HFFc6 (cell line): ENCODE measurements around the gene CDK5RAP1. TPM values are rescaled to one million over a fixed set of nuclear protein-coding genes. Genes with fewer than 3 reads are reported as not detected.

Source experiments
- DNase-seq: peaks from one replicate; pipeline ENCODE4 v3.0.0-alpha.2; 2018
- H3K27ac Mint-ChIP-seq: 2 replicates; pipeline ENCODE4 v1.8.0; 2020; ENCODE audit warnings: mild to moderate bottlenecking, mixed read lengths
- H3K27me3 Mint-ChIP-seq: 2 replicates; pipeline ENCODE4 v1.8.0; 2021; ENCODE audit warnings: mild to moderate bottlenecking, moderate library complexity, mixed read lengths; ENCODE audit not compliant: insufficient read depth
- H3K36me3 Mint-ChIP-seq: 2 replicates; pipeline ENCODE4 v1.8.0; 2021; ENCODE audit warnings: low read depth, mixed read lengths
- H3K4me1 Mint-ChIP-seq: 2 replicates; pipeline ENCODE4 v1.8.0; 2020; ENCODE audit warnings: low read depth, mixed read lengths
- H3K4me3 Mint-ChIP-seq: 2 replicates; pipeline ENCODE4 v1.8.0; 2020; ENCODE audit warnings: mild to moderate bottlenecking, moderate library complexity, mixed read lengths
- H3K9me3 Mint-ChIP-seq: 2 replicates; pipeline ENCODE4 v1.8.0; 2020; ENCODE audit warnings: mild to moderate bottlenecking, mixed read lengths
- CTCF ChIP-seq: fragments of 200-600 bp; sonication (generic); IDR thresholded peaks from 2 replicates; pipeline ENCODE4 v1.5.0; 2021; ENCODE audit warnings: antibody characterized with exemption, mild to moderate bottlenecking
- long read RNA-seq: library from polyadenylated mRNA; unstranded; transcript quantifications from one replicate; pipeline ENCODE4 v2.0.0, GENCODE V29; 2019
- total RNA-seq, 6 experiments: library from RNA; stranded (reverse); fragmentation: NEBNext Ultra II Directional; extraction: Animal tissue kit (Norgen Biotek cat#: 25700); gene quantifications; 2 replicates in 1 of 6; 3 replicates in 5 of 6; pipeline ENCODE4 v1.2.3, GENCODE V29; 2021

Gene CDK5RAP1, protein sequence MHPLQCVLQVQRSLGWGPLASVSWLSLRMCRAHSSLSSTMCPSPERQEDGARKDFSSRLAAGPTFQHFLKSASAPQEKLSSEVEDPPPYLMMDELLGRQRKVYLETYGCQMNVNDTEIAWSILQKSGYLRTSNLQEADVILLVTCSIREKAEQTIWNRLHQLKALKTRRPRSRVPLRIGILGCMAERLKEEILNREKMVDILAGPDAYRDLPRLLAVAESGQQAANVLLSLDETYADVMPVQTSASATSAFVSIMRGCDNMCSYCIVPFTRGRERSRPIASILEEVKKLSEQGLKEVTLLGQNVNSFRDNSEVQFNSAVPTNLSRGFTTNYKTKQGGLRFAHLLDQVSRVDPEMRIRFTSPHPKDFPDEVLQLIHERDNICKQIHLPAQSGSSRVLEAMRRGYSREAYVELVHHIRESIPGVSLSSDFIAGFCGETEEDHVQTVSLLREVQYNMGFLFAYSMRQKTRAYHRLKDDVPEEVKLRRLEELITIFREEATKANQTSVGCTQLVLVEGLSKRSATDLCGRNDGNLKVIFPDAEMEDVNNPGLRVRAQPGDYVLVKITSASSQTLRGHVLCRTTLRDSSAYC
- total RNA-seq, result 10 to 100 TPM; 22.8 to 28.4 (median 25.0) TPM
- long read RNA-seq, transcript CDK5RAP1-202 (14 exons, 2,122 nt), result major isoform, 22 of 42 reads
- long read RNA-seq, partial matches to known transcripts, result 3 of 42 reads
- long read RNA-seq, other reads (novel, unspliced or antisense), result 17 of 42 reads

GRCh38 chr20:33401184-33401920, at the start of gene CDK5RAP1:
TSS of gene CDK5RAP1 (minus strand) at chr20:33401519. CDS start at chr20:33397064, 4,455 bp downstream.
- no peak for TF ChIP-seq CTCF
- peak within 1 kb of the TSS; percentile 87 for H3K27ac Mint-ChIP-seq
- H3K27me3 Mint-ChIP-seq, result no peaks in the 10 kb centered on the region; the same call in 1 of the 2 replicates
- H3K36me3 Mint-ChIP-seq, result peaks cover 8% of the 10 kb centered on the region; the same call in 1 of the 2 replicates
- H3K4me3 Mint-ChIP-seq, result peak within 1 kb of the TSS; percentile 98
- no peaks in the 10 kb centered on the region for H3K9me3 Mint-ChIP-seq
- peak; percentile 81 for DNase-seq
- peaks cover 38% of the 10 kb centered on the region for H3K4me1 Mint-ChIP-seq

DNA sequence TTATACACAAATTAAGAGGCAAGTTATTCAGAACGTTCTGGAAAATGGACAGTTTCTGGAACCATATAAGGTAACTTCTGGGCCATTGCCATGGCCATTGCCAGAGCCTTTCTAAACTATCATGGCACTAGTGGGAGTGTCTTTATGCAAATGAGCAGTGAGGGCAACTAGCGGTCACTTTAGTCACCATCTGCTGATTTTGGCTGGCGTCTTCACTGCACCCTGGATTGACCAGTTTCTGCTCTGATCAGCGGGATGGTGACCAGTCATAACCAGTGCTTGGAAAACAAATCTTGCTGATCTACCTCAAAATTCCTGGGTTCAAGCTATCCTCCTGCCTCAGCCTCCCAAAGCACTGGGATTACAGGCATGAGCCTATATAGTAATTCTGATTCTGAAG, 49.5 kb upstream of the CDK5RAP1 start:
- no peaks in the 10 kb centered on the region for H3K36me3 Mint-ChIP-seq
- peaks cover 4% of the 10 kb centered on the region; the same call in 1 of the 2 replicates for H3K4me1 Mint-ChIP-seq
- DNase-seq, result no peak
- H3K27ac Mint-ChIP-seq, result no peak overlapping the region
- H3K27me3 Mint-ChIP-seq, result peaks cover 1% of the 10 kb centered on the region; the same call in 1 of the 2 replicates
- no peak for TF ChIP-seq CTCF
- H3K4me3 Mint-ChIP-seq, result no peak overlapping the region
- H3K9me3 Mint-ChIP-seq, result peaks cover 5% of the 10 kb centered on the region; the same call in 1 of the 2 replicates

DNA sequence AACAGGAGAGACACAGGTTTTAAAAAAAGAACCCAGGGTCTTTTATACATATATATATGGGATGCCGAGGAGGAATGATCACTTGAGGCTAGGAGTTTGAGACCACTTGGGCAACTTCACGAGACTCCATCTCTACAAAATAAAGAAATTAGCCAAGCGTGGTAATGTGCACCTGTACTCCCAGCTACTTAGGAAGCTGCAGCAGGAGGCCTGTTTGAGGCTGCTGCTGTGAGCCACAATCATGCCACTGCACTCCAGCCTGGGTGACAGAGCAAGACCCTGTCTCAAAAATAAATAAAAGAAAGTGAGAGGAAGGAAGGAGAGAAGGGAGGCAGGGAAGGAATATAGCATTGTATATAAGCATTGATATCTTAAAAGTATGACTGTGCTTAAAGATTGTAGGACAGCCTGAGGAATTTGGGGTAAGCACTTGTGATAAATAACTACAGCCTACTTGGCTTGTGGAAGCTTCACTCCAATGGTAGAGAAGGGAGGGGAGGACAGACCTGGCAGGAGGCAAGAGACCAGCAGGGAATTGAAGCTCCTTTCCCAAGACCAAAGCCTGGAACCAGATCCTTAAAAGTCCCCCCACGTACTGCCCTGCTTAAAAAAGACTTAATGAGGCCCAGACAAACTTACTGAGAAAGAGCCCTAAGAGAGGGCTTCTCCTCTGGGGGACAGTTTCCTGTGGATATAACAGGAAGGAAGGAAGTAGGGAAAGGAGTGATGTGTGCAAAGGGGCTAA, 44.7 kb upstream of the CDK5RAP1 start:
- no peak for DNase-seq
- TF ChIP-seq CTCF, result no peak
- peaks cover 5% of the 10 kb centered on the region; the same call in 1 of the 2 replicates for H3K9me3 Mint-ChIP-seq
- H3K4me3 Mint-ChIP-seq, result no peak overlapping the region
- H3K4me1 Mint-ChIP-seq, result peaks cover 25% of the 10 kb centered on the region
- no peak overlapping the region for H3K27ac Mint-ChIP-seq
- H3K36me3 Mint-ChIP-seq, result no peaks in the 10 kb centered on the region
- H3K27me3 Mint-ChIP-seq, result peaks cover 2% of the 10 kb centered on the region; the same call in 1 of the 2 replicates

GRCh38 chr20:33444797-33445560, 43.7 kb upstream of the CDK5RAP1 start:
- Mint-ChIP-seq H3K27ac (peak overlapping the region; percentile 17; the same call in 1 of the 2 replicates), H3K4me3 (peak overlapping the region; percentile 88)
- TF ChIP-seq CTCF, result peak; percentile 54

More at GRCh38 chr20:33444797-33445560, 43.7 kb upstream of the CDK5RAP1 start:
- H3K27me3 Mint-ChIP-seq, result peaks cover 2% of the 10 kb centered on the region; the same call in 1 of the 2 replicates
- DNase-seq, result no peak
- no peaks in the 10 kb centered on the region for H3K36me3 Mint-ChIP-seq
- peaks cover 5% of the 10 kb centered on the region; the same call in 1 of the 2 replicates for H3K9me3 Mint-ChIP-seq
- peaks cover 21% of the 10 kb centered on the region for H3K4me1 Mint-ChIP-seq
